Measurements from ENCODE around the gene KNCN.

Gene KNCN

DNA sequence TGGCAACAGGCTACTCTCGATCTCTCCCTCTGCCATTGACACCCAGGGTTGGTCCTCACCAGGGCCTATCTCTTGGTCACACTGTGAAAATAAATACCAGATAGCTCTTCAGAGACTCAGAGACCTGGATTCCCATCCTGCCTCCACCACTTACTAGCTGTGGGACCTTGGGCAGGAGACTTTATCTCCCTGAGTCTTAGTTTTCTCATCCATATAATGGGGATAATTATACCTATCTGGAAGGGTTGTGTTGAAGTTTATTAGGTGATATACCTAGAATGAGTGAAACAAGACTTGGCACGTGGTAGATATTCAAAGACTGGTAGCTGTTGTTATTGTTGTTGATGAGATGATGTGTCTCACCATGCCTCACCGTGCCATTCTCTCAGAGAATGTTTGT is 54.4 kb downstream of the KNCN start:
- DNase-seq, result no peak

DNA sequence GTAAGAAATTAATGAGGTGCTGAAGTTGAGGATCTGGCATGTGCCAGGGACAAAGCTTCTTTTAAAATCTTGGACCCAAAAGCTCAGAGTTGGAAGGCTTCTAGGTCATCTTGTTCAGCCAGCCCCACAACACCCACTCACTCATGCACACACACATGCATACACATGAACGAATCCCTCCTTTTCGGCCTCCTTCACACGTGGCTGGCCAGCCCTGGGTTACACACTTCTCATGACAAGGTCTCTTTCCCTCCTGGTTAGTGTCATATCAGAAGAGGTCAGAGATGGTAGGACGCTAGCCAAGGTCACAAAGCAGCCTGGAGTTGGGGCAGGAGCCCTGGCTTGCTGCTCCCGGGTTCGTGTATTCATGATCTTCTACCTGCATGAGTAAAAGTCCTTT is 54.9 kb downstream of the KNCN start:
- no peak for DNase-seq

DNA sequence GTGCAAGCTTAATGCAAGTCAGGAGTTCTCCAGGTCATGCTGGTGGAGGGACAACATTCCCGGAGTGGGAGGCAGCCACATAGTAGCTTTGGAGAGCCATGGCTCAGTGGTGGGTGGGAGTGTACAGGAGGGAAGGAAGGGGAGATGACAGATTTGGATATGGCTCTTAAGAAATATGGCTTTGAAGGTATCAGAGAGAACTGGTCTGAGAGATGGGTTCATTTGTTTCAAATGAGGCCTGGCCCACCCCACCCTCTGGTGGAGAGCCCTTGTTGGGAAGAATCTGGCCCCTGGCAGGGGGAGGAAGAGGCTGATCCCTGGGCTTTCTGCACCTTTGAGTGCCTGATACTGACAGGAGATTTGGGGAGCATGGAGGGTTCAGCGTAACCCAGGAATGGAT is 55.7 kb downstream of the KNCN start:
- DNase-seq, result no peak
